HFF-Myc (cell line): ENCODE measurements around the gene DESI1.
"Not testable (repeated sequence)": the region's sequence is repeated elsewhere in the genome, so short reads cannot be mapped to it uniquely, and the experiment has no call there.

ENCODE experiments used
- DNase-seq: peaks from one replicate; pipeline ENCODE4 v3.0.0-alpha.2; 2011; ENCODE audit warnings: low read depth; ENCODE audit errors: extremely low read depth
- H3K4me3 ChIP-seq: replicated peaks from 2 replicates; pipeline ENCODE4 v1.5.1; 2011; ENCODE audit warnings: low read depth, mild to moderate bottlenecking, control low read depth, low read length
- CTCF ChIP-seq: IDR thresholded peaks from 2 replicates; pipeline ENCODE4 v1.5.1; 2012; ENCODE audit warnings: mild to moderate bottlenecking, low read depth, low read length, control low read depth; ENCODE audit errors: missing control alignments

Gene DESI1

GRCh38 chr22:41650229-41650628 is 29.4 kb upstream of the DESI1 start:
- no peak for TF ChIP-seq CTCF
- no peak overlapping the region for H3K4me3 ChIP-seq
- no peak for DNase-seq

GRCh38 chr22:41648432-41648831 is 27.6 kb upstream of the DESI1 start:
- DNase-seq, result no peak
- no peak for TF ChIP-seq CTCF
- no peak overlapping the region for H3K4me3 ChIP-seq

- no peak for TF ChIP-seq CTCF
- no peak overlapping the region for H3K4me3 ChIP-seq
- DNase-seq, result no peak
These were observed 26.9 kb upstream of the DESI1 start for GRCh38 chr22:41647771-41648170.

- no peak overlapping the region for H3K4me3 ChIP-seq
- DNase-seq, result no peak
- no peak for TF ChIP-seq CTCF
These were observed 21.7 kb upstream of the DESI1 start for GRCh38 chr22:41642331-41643110.

GRCh38 chr22:41641854-41642253 is 21.0 kb upstream of the DESI1 start:
- H3K4me3 ChIP-seq, result no peak overlapping the region
- DNase-seq, result no peak
- TF ChIP-seq CTCF, result no peak

GRCh38 chr22:41638748-41639147 is 17.9 kb upstream of the DESI1 start:
- no peak for TF ChIP-seq CTCF
- no peak for DNase-seq
- no peak overlapping the region for H3K4me3 ChIP-seq

- DNase-seq, result no peak
- TF ChIP-seq CTCF, result no peak
- no peak overlapping the region for H3K4me3 ChIP-seq
These were observed 17.3 kb upstream of the DESI1 start for GRCh38 chr22:41638124-41638523.

GRCh38 chr22:41637623-41638022 is 16.8 kb upstream of the DESI1 start:
- H3K4me3 ChIP-seq, DNase-seq: not testable (repeated sequence)
